ENCODE data around the gene PIR.

Gene PIR

GRCh38 chrX:15416133-15416993 is 76.8 kb downstream of the PIR start:
- no peak for FAIRE-seq

- no peak for FAIRE-seq
Observed at GRCh38 chrX:15413101-15413500, 80.0 kb downstream of the PIR start.

GRCh38 chrX:15410947-15411346 is 82.2 kb downstream of the PIR start:
- no peak for FAIRE-seq

- no peak for FAIRE-seq
Observed at GRCh38 chrX:15410430-15410829, 82.7 kb downstream of the PIR start.

GRCh38 chrX:15405846-15406245 is 87.3 kb downstream of the PIR start:
- no peak for FAIRE-seq

GRCh38 chrX:15404401-15405096 is 88.6 kb downstream of the PIR start:
- peak; percentile 4 for FAIRE-seq

GRCh38 chrX:15401378-15401777 is 91.8 kb downstream of the PIR start:
- FAIRE-seq = peak; percentile 95

- FAIRE-seq = no peak
Observed at GRCh38 chrX:15399962-15400391, 93.2 kb downstream of the PIR start.

- no peak for FAIRE-seq
Observed at GRCh38 chrX:15398874-15399273, 94.3 kb downstream of the PIR start.

GRCh38 chrX:15395789-15396188 is 97.3 kb downstream of the PIR start:
- FAIRE-seq = no peak

- no peak for FAIRE-seq
Observed at GRCh38 chrX:15391850-15392249, 101.3 kb downstream of the PIR start.

GRCh38 chrX:15384304-15384703 is 108.8 kb downstream of the PIR start, which contains the start of gene VEGFD:
VEGFD (minus strand) TSS chrX:15384413; CDS start chrX:15383946, 467 bp downstream.
- FAIRE-seq = no peak

- no peak for FAIRE-seq
Observed at GRCh38 chrX:15382813-15383212, 110.3 kb downstream of the PIR start.

GRCh38 chrX:15376956-15377355 is 116.2 kb downstream of the PIR start:
- FAIRE-seq = no peak

GRCh38 chrX:15373976-15374375 is 119.2 kb downstream of the PIR start:
- no peak for FAIRE-seq

GRCh38 chrX:15366506-15367352 is 126.4 kb downstream of the PIR start:
- no peak for FAIRE-seq

GRCh38 chrX:15359701-15360100 is 133.4 kb downstream of the PIR start:
- no peak for FAIRE-seq

GRCh38 chrX:15358533-15358932 is 134.6 kb downstream of the PIR start:
- no peak for FAIRE-seq

GRCh38 chrX:15356444-15356843 is 136.7 kb downstream of the PIR start:
- no peak for FAIRE-seq

GRCh38 chrX:15350329-15350996 is 142.7 kb downstream of the PIR start:
- no peak for FAIRE-seq

- no peak for FAIRE-seq
Observed at GRCh38 chrX:15349046-15349445, 144.1 kb downstream of the PIR start.

GRCh38 chrX:15345976-15346375 is 147.2 kb downstream of the PIR start:
- no peak for FAIRE-seq
